IPS-15b (cell line): ENCODE measurements around the gene CMKLR1.

Experiments used
- H3K27me3 ChIP-seq: one replicate; pipeline ENCODE4 v1.6.1; 2013; ENCODE audit warnings: low read length; ENCODE audit not compliant: control insufficient read depth, insufficient read depth
- H3K36me3 ChIP-seq: one replicate; pipeline ENCODE4 v1.6.1; 2013; ENCODE audit warnings: low read length; ENCODE audit not compliant: control insufficient read depth, insufficient read depth
- H3K4me1 ChIP-seq: one replicate; pipeline ENCODE4 v1.6.1; 2013; ENCODE audit warnings: mild to moderate bottlenecking, low read length; ENCODE audit not compliant: control insufficient read depth, insufficient read depth
- H3K4me3 ChIP-seq: one replicate; pipeline ENCODE4 v1.5.1; 2013; ENCODE audit warnings: low read depth, low read length
- H3K9ac ChIP-seq: one replicate; pipeline ENCODE4 v1.6.1; 2013; ENCODE audit warnings: low read depth, mild to moderate bottlenecking, low read length
- H3K9me3 ChIP-seq: one replicate; pipeline ENCODE4 v1.6.1; 2013; ENCODE audit warnings: mild to moderate bottlenecking, low read length; ENCODE audit not compliant: control insufficient read depth, insufficient read depth

The CMKLR1 gene

DNA sequence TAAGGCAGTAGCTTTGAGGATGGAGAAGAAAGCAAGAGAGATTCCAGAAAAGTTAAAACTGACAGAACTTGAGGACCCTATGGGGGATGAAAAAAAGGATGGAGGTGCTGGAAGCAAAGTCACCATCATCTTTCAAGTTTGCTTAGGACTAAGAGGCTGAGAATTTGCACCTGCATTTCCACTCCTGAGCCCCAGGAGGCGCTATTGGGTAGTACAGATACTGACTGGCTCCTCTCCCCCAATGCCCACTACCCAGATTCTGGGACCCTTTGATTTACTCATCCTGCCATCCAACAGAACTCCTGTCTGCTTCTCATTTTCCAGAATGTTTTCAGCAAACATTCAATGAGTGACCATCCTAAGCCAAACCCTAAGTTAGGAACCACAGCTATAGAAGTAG lies 34.0 kb upstream of the CMKLR1 start:
- H3K27me3 ChIP-seq = no peaks in the 10 kb centered on the region
- peaks cover 7% of the 10 kb centered on the region for H3K9me3 ChIP-seq
- H3K9ac ChIP-seq = no peak overlapping the region
- H3K36me3 ChIP-seq = no peaks in the 10 kb centered on the region
- no peak overlapping the region for H3K4me3 ChIP-seq
- no peaks in the 10 kb centered on the region for H3K4me1 ChIP-seq

DNA sequence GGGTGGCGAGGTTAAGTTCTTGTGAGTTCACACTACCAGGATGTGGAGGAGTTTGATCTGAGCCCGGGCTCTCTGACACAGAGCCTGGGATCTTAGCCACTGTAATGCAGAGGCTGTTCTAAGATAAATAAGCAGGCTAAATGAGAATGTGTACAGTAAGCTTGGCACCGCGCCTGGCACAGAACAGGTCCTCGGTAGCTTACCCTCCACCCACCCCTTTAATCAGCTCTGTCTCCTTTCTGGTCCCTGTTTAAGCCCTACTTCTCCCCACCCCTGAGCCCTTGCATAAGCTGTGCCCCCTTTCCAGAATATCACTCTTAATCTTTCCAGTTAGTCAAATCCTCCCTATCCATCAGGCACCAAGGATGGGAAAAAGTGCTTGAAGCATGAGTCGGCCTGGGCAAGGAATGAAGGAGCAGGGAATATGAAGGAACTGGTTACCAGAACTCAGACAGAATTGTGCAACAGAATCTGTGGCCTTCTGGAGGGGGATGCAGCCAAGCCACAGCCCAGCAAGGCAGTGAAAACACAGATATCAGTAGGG lies 32.8 kb upstream of the CMKLR1 start:
- Histone ChIP-seq H3K9ac (no peak overlapping the region), H3K27me3 (no peaks in the 10 kb centered on the region), H3K36me3 (no peaks in the 10 kb centered on the region), H3K4me3 (no peak overlapping the region), H3K4me1 (no peaks in the 10 kb centered on the region), H3K9me3 (peaks cover 7% of the 10 kb centered on the region)

DNA sequence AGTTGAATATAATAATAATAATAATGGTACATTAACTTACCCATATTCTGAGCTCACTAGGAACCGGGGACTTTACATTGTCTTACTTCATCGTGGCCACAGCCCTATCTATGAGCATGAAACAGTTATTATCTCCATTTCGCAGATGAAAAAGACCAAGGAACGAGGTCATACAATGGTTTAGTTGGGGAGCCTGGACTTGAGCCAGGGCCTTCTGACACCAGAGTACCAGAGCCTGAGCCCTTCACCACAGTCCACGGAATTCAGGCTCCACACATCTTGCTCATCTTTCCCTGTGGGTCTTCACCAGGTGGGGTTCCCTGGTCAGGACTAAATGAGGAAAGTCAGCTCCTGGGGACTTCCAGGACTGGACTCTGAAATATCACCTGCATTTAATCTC lies 31.3 kb upstream of the CMKLR1 start:
- H3K27me3 ChIP-seq = no peaks in the 10 kb centered on the region
- H3K36me3 ChIP-seq = no peaks in the 10 kb centered on the region
- H3K4me1 ChIP-seq = no peaks in the 10 kb centered on the region
- H3K4me3 ChIP-seq = no peak overlapping the region
- H3K9ac ChIP-seq = no peak overlapping the region
- peaks cover 7% of the 10 kb centered on the region for H3K9me3 ChIP-seq

DNA sequence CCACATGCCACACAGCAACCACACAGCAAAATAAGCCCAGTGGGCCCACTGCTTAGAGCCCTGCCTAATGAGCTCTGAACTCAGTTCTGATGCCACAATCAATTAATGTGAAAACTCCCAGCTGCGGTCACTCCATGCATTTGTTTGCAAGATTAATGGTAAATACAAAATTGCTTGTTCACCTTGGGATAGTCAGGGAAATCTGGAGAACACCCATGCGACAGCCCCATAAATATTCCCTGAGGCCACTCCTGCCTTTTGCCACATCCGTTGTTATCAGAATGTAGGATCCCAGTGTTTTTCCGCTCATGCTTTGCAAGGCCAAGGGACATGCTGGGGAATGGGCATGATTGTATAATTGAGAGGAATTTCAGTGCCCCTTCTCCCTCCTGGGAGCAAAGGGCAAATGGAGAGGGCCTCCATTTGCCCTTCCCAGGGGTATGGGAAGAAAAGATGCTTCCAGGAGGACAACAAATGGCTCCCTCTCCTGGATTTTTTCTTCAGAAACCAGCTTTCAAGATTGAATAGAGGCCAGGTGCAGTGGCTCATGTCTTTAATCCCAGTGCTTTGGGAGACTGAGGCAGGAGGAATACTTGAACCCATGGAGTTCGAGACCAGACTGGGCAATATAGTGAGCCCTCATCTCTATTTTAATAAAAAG lies 30.8 kb upstream of the CMKLR1 start:
- no peaks in the 10 kb centered on the region for H3K4me1 ChIP-seq
- no peak overlapping the region for H3K4me3 ChIP-seq
- H3K9ac ChIP-seq = no peak overlapping the region
- H3K36me3 ChIP-seq = no peaks in the 10 kb centered on the region
- H3K27me3 ChIP-seq = no peaks in the 10 kb centered on the region
- peaks cover 7% of the 10 kb centered on the region for H3K9me3 ChIP-seq

DNA sequence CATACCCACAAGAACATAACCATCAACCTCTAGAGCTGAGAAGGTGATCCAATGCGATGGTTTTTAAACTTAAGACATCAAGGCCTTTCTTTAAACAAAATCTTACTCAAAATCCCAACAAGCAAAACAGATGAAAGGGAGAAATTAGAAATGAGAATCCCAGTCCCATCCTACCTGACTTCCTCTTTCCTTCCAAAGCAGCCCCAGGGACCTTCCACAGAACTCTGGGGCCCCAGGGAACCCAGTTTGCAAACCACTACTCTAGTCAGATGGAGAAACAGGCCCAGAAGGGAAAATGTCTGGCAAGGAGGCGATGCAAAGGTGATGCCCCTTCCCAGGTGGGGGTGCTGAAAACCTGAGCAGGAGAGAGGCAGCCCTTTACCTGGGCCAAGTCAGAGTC lies 29.0 kb upstream of the CMKLR1 start:
- H3K36me3 ChIP-seq = no peaks in the 10 kb centered on the region
- H3K4me1 ChIP-seq = no peaks in the 10 kb centered on the region
- H3K9me3 ChIP-seq = no peaks in the 10 kb centered on the region
- no peak overlapping the region for H3K9ac ChIP-seq
- H3K27me3 ChIP-seq = no peaks in the 10 kb centered on the region
- no peak overlapping the region for H3K4me3 ChIP-seq

DNA sequence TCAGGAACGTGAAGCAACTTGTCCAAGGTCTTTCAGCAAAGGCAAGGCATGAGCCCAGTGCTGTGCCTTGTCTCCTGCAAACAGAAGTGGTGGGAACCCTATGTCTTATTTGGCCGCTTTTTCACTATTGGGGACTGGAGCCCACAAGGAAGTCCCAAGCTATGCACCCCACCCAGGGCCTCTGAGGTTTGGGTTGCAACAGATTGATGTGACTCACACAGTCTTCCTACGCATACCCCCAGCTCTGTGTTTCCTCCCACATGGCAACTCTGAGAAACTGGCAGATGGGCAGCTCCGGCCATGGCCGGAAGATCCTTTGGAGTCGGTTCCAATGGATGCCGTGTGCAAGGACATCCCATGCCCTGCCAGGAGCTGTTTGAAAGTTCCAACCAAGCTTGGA lies 28.3 kb upstream of the CMKLR1 start:
- H3K27me3 ChIP-seq = no peaks in the 10 kb centered on the region
- H3K36me3 ChIP-seq = no peaks in the 10 kb centered on the region
- H3K9ac ChIP-seq = no peak overlapping the region
- no peaks in the 10 kb centered on the region for H3K9me3 ChIP-seq
- H3K4me1 ChIP-seq = no peaks in the 10 kb centered on the region
- no peak overlapping the region for H3K4me3 ChIP-seq

DNA sequence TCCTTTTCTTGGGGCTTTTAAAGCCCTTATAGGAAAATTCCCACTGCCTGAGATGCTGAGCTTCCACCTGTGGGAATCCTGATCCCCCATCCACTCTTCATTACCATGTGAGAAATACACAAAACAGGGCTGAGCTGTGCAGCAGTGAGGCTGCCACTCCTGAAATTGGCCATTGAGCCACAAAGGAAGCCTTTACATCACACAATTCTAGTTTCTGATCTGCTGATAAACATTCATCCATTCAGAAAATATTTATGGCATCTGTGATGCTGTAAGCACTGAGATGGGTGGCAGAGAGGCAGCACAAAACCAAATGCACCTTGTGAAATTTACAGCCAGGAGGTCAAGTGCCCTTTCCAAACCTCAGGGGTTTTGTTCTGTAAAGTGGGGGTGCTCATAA lies 26.2 kb upstream of the CMKLR1 start:
- Histone ChIP-seq H3K4me3 (no peak overlapping the region), H3K9me3 (no peaks in the 10 kb centered on the region), H3K9ac (no peak overlapping the region), H3K36me3 (no peaks in the 10 kb centered on the region), H3K27me3 (no peaks in the 10 kb centered on the region), H3K4me1 (no peaks in the 10 kb centered on the region)

DNA sequence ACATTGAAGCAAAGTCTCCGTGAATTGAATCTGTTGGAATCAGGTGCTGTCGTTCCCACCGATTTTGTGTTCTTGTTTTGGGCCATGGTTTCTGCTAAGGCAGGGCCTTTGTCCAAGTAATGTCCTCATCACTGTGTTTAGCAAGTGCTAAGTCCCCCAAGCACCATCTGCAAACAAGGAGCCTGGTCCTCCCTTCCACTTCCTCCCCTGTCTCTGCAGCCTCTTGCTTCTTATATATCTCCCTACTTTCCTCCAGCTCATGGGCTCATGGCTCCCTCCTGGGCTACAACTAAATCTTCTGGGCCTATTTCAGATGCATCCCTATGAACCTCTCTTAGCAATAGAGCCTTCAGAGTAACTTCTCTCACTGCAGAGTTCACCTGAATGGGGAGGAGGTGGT lies 25.8 kb upstream of the CMKLR1 start:
- no peak overlapping the region for H3K4me3 ChIP-seq
- H3K9me3 ChIP-seq = no peaks in the 10 kb centered on the region
- no peaks in the 10 kb centered on the region for H3K4me1 ChIP-seq
- H3K9ac ChIP-seq = no peak overlapping the region
- no peaks in the 10 kb centered on the region for H3K36me3 ChIP-seq
- no peaks in the 10 kb centered on the region for H3K27me3 ChIP-seq

DNA sequence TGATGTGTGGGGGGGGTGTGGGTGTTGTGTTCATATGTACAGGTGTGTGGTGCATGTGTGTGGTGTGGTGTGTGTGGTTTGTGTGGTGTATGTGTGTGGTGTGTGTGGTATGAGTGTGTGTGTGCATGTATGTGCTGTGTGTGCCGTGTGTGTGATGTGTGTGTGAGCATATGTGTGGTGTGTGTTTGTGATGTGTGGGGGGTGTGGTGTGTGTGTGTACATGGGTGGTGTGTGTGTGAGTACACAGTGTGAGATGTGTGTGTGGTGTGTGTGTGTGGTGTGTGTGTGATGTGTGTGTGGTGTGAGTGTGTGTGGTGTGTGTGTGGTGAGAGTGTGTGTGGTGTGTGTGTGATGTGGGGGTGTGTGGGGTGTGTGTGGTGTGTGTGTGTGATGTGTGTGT lies 24.5 kb upstream of the CMKLR1 start:
- Histone ChIP-seq H3K36me3 (no peaks in the 10 kb centered on the region), H3K27me3 (no peaks in the 10 kb centered on the region), H3K9me3 (no peaks in the 10 kb centered on the region), H3K4me3 (no peak overlapping the region), H3K4me1 (no peaks in the 10 kb centered on the region), H3K9ac (no peak overlapping the region)

DNA sequence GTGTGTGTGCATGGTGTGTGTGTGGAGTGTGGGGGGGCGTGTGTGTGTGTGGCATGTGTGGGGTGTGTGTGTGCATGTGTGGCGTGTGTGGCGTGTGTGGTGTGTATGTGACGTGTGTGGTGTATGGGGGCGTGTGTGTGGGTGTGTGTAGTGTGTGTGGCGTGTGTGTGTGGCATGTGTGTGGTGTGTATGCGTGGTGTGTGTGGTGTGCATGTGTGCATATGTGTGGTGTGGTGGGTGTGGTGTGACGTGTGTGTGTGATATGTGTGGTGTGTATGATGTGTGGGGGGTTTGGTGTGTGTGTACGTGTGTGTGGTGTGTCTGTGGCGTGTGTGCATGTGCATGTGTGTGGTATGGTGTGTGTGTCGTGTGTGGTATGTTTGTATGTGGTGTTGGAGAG lies 24.1 kb upstream of the CMKLR1 start:
- H3K4me3 ChIP-seq = no peak overlapping the region
- H3K36me3 ChIP-seq = no peaks in the 10 kb centered on the region
- H3K27me3 ChIP-seq = no peaks in the 10 kb centered on the region
- no peaks in the 10 kb centered on the region for H3K4me1 ChIP-seq
- no peaks in the 10 kb centered on the region for H3K9me3 ChIP-seq
- no peak overlapping the region for H3K9ac ChIP-seq

DNA sequence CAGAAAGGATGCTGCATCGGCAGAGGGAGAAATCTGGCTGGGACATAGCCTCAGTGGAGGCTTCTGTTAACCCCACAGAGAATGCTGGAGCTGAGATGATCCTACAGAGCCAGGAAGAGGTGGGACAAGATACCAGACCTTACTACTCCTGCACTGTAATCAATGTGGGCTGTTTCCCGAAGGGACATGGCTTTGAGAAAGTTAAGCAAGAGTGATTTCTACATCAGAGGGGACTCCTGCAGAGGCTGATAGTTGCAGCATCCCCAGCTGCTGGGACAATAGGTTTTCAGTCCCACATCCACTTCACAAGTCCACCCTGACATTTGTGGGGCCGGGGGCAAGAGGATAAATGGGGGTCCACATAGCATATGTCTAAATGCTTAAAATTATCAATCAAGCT lies 22.5 kb upstream of the CMKLR1 start:
- Histone ChIP-seq H3K4me1 (no peaks in the 10 kb centered on the region), H3K4me3 (no peak overlapping the region), H3K27me3 (no peaks in the 10 kb centered on the region), H3K9ac (no peak overlapping the region), H3K36me3 (no peaks in the 10 kb centered on the region), H3K9me3 (no peaks in the 10 kb centered on the region)

DNA sequence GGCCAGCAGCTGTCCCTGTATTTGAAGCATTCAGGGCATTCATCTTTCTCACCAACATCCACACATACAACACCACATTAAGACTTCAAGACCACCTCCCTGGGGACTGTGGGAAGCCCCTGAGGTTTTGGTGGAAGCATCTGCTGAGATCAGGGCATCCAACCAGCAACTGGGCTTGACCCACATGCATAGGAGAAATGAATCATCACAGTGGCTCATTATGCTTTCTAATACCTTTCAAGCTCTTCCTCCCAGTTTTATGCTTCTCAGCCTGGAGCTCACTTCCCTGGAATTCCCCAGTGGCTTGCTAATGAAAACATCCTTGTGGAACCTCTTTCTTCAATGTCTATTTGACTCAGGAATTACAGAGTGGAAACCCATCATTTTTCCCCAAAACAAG lies 21.4 kb upstream of the CMKLR1 start:
- no peaks in the 10 kb centered on the region for H3K9me3 ChIP-seq
- no peaks in the 10 kb centered on the region for H3K27me3 ChIP-seq
- no peak overlapping the region for H3K9ac ChIP-seq
- no peak overlapping the region for H3K4me3 ChIP-seq
- no peaks in the 10 kb centered on the region for H3K36me3 ChIP-seq
- H3K4me1 ChIP-seq = no peaks in the 10 kb centered on the region
